ENCODE data around the gene ATG16L1. TPM values are rescaled to one million over a fixed set of nuclear protein-coding genes. Genes with fewer than 3 reads are reported as not detected.

ATG16L1 gene
- total RNA-seq, 1 experiment from 2014 or later, result 52.3 TPM

DNA sequence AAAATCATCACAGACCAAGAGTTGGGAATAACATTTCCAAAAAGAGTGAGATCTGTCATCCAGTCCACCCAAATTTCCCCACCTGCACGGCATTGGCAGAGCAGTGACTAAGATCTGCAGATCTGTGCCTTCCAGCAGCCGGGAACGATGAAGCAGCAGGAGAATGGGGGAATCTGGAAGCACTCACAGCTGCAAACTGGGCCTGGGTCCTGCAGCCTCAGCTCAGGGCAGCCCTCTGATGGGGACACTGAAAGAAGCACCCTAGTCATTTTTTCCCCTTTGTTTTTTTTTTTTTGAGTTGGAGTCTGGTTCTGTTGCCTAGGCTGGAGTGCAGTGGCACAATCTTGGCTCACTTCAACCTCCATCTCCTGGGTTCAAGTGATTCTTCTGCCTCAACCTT is 51.8 kb downstream of the ATG16L1 start:
- CTCF ChIA-PET, result interaction anchor here (0.7 kb wide), 1 partner anchor 325 kb away, joined by 4 read pairs; no protein-coding TSS in a partner anchor
- no peak for DNase-seq (ENCODE audit: low read depth, low spot score)

DNA sequence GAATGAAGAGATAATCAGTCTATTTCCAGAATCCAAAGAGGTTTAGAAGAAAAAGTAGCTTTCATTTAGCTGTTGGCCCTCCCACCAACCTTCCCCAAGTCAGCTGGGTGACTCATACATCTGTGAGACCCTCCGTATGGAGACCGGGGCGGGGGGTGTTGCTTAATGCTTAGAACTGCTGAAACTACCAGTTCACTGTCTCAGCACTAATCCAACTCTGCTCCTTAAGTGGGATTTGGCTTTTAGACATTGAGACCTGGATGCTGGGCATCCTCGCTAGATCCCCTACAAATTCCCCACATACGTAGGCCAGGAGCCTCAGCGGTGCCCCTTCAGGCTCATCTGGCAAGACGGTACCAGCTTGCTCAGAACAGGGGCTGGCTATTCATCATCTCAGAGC is 56.1 kb downstream of the ATG16L1 start, which contains the start of gene SAG:
Gene SAG (plus strand): TSS at position 252 of the 400 bp plus-strand sequence. CDS start 1,374 bp downstream, outside the sequence.
- no peak for DNase-seq (ENCODE audit: low read depth, low spot score)
- Histone ChIP-seq H3K36me3 (ENCODE audit: control insufficient read depth, insufficient read depth, low read length) (no peaks in the 10 kb centered on the region), H3K9me3 (ENCODE audit: control insufficient read depth, insufficient read depth, low read depth, low read length) (no peaks in the 10 kb centered on the region), H3K27me3 (ENCODE audit: control insufficient read depth, insufficient read depth, low read length) (no peaks in the 10 kb centered on the region), H3K4me3 (ENCODE audit: low read depth in 2 of 2, low read length in 2 of 2) (no peak within 1 kb of the TSS), H3K4me1 (ENCODE audit: control insufficient read depth, insufficient read depth, low read length) (no peaks in the 10 kb centered on the region), H3K27ac (ENCODE audit: low read length) (no peak within 1 kb of the TSS)
- in situ Hi-C loops (cut with HindIII; ENCODE audit: low pct_unique_long_range_greater_than_20kb, low sequenced_read_pairs) (no loop called here), intact Hi-C loops (cut with micrococcal nuclease; ENCODE audit: unreplicated experiment) (no loop called here)
- no TSS peak for BruUV-seq (replicated peaks)
- TF ChIP-seq, protein P1, sequence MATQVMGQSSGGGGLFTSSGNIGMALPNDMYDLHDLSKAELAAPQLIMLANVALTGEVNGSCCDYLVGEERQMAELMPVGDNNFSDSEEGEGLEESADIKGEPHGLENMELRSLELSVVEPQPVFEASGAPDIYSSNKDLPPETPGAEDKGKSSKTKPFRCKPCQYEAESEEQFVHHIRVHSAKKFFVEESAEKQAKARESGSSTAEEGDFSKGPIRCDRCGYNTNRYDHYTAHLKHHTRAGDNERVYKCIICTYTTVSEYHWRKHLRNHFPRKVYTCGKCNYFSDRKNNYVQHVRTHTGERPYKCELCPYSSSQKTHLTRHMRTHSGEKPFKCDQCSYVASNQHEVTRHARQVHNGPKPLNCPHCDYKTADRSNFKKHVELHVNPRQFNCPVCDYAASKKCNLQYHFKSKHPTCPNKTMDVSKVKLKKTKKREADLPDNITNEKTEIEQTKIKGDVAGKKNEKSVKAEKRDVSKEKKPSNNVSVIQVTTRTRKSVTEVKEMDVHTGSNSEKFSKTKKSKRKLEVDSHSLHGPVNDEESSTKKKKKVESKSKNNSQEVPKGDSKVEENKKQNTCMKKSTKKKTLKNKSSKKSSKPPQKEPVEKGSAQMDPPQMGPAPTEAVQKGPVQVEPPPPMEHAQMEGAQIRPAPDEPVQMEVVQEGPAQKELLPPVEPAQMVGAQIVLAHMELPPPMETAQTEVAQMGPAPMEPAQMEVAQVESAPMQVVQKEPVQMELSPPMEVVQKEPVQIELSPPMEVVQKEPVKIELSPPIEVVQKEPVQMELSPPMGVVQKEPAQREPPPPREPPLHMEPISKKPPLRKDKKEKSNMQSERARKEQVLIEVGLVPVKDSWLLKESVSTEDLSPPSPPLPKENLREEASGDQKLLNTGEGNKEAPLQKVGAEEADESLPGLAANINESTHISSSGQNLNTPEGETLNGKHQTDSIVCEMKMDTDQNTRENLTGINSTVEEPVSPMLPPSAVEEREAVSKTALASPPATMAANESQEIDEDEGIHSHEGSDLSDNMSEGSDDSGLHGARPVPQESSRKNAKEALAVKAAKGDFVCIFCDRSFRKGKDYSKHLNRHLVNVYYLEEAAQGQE (IDR thresholded peaks at IDR 0.05; ENCODE audit: insufficient read depth in 1 of 2, low read depth in 2 of 2, low read length in 1 of 2), result no peak
- TF ChIP-seq, protein P2, sequence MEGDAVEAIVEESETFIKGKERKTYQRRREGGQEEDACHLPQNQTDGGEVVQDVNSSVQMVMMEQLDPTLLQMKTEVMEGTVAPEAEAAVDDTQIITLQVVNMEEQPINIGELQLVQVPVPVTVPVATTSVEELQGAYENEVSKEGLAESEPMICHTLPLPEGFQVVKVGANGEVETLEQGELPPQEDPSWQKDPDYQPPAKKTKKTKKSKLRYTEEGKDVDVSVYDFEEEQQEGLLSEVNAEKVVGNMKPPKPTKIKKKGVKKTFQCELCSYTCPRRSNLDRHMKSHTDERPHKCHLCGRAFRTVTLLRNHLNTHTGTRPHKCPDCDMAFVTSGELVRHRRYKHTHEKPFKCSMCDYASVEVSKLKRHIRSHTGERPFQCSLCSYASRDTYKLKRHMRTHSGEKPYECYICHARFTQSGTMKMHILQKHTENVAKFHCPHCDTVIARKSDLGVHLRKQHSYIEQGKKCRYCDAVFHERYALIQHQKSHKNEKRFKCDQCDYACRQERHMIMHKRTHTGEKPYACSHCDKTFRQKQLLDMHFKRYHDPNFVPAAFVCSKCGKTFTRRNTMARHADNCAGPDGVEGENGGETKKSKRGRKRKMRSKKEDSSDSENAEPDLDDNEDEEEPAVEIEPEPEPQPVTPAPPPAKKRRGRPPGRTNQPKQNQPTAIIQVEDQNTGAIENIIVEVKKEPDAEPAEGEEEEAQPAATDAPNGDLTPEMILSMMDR (IDR thresholded peaks at IDR 0.05), result no peak
- TF ChIP-seq POLR2AphosphoS5 (IDR thresholded peaks at IDR 0.05; ENCODE audit: low read depth, low read length) (no peak), TCF7L2 (IDR thresholded peaks at IDR 0.05; ENCODE audit: low read depth, low read length) (no peak), SIN3A (IDR thresholded peaks at IDR 0.05; ENCODE audit: borderline replicate concordance, insufficient read depth, low read depth, low read length) (no peak)
- CTCF ChIA-PET, result no interaction called here
- POLR2A ChIA-PET, result interaction anchor here (0.6 kb wide), 1 partner anchor 71 kb away, joined by 4 read pairs; no protein-coding TSS in a partner anchor
- no peak for ATAC-seq

More for the DNA sequence above, 51.8 kb downstream of the ATG16L1 start:
- intact Hi-C loops (cut with micrococcal nuclease; ENCODE audit: unreplicated experiment) (no loop called here), in situ Hi-C loops (cut with HindIII; ENCODE audit: low pct_unique_long_range_greater_than_20kb, low sequenced_read_pairs) (no loop called here)
- Histone ChIP-seq H3K4me3 (ENCODE audit: low read depth in 2 of 2, low read length in 2 of 2) (no peak overlapping the region), H3K4me1 (ENCODE audit: control insufficient read depth, insufficient read depth, low read length) (no peaks in the 10 kb centered on the region; the same call in 1 of the 2 replicates), H3K9me3 (ENCODE audit: control insufficient read depth, insufficient read depth, low read depth, low read length) (no peaks in the 10 kb centered on the region), H3K27ac (ENCODE audit: low read length) (no peak overlapping the region), H3K27me3 (ENCODE audit: control insufficient read depth, insufficient read depth, low read length) (no peaks in the 10 kb centered on the region), H3K36me3 (ENCODE audit: control insufficient read depth, insufficient read depth, low read length) (no peaks in the 10 kb centered on the region)
- no peak for ATAC-seq
- BruUV-seq (replicated peaks), result no TSS peak
- POLR2A ChIA-PET, result no interaction called here
- TF ChIP-seq, protein P1 (IDR thresholded peaks at IDR 0.05; ENCODE audit: insufficient read depth in 1 of 2, low read depth in 2 of 2, low read length in 1 of 2), result no peak
- no peak for TF ChIP-seq POLR2AphosphoS5 (IDR thresholded peaks at IDR 0.05; ENCODE audit: low read depth, low read length)
- no peak for TF ChIP-seq TCF7L2 (IDR thresholded peaks at IDR 0.05; ENCODE audit: low read depth, low read length)
- TF ChIP-seq, protein P2 (IDR thresholded peaks at IDR 0.05), result no peak
- TF ChIP-seq SIN3A (IDR thresholded peaks at IDR 0.05; ENCODE audit: borderline replicate concordance, insufficient read depth, low read depth, low read length), result no peak
